Measurements from ENCODE around the gene GADD45B.
"Not testable (repeated sequence)": the region's sequence is repeated elsewhere in the genome, so short reads cannot be mapped to it uniquely, and the experiment has no call there.

GADD45B gene

DNA sequence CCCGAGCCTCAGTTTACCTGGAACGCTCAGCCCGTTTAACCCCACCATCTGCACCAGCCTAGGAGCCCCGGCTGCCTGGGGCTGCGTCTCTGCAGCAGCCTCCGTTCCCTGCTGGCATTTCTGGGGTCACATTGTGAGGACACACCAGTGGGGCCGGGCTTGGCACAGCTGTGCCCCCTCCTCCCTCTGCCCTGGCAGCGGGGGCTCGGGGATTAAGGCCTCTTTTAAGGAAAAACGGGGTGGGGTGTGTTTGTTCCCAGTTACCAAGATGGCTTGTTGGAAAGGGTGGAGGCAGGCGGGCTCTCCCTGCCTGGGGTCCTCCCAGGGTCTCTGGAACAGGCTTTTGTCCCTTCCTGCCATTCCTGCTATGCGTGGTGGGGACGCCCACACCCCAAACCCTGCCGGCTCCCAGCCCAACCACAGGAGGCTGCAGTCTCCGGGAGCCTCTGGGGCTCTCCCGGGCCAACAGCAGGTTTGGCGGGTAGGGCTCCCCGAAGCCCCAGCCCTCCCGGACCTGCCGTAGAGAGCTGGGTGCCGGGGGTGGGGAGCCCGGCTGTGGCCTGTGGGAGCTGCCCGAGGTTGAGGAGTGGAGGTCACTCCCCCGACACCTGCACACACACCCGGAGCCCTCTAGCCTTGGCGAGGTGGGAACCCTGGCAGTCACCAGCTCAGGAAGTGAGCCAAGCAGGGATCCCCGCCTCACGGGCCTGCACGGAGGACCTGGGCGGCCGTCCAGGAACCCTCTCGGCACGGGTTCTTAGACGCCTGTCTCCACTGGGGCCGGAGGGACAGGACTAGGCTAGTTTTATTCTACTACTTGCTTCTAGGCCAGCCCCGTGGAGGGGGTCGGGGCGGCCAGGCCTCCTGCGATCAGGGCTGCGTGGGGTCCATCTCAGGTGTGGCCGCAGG lies 36.9 kb downstream of the GADD45B start:
- DNase-seq: no peak

DNA sequence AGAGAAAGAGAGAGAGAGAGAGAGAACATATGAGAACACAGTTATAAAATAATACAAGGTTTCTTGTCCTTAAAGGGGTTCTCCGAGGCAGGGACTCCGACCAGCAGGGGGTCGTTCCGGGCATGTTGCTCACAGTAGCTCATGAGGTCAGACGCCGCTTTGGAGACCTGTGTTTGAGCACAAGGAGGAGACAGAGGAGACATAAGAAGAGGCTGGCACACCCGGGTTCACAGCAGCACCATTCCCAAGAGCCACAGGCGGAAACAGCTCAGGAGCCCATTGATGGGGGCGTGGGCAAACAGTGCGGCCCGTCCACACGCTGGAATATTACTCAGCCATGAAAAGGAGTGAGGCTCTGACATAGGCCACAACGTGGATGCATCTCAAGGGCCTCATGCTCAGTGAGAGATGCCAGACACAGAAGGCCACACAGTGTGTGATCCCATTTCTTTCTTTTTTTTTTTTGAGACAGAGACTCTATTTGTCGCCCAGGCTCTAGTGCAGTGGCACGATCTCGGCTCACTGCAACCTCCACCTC lies 39.1 kb downstream of the GADD45B start:
- no peak for DNase-seq

DNA sequence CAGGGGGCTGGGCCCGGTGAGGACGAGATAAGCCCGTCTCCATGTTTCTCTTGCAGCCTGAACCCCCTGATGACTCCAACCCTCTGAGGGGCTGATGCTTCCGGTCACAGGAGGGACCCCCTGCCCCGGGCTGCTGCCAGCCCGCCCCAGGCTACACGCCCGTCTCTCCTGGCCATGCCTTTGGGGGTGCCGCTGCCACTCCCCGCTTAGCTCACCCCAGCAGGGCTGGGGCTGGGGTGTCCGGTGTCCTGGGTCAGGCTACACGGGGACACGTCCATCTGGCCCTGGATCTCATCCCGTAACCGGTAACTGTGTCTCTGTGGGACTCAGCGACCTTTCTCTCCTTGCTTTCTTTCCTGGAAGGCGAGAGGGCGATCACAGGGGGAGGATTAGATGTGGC lies 40.8 kb downstream of the GADD45B start:
- no peak for DNase-seq

DNA sequence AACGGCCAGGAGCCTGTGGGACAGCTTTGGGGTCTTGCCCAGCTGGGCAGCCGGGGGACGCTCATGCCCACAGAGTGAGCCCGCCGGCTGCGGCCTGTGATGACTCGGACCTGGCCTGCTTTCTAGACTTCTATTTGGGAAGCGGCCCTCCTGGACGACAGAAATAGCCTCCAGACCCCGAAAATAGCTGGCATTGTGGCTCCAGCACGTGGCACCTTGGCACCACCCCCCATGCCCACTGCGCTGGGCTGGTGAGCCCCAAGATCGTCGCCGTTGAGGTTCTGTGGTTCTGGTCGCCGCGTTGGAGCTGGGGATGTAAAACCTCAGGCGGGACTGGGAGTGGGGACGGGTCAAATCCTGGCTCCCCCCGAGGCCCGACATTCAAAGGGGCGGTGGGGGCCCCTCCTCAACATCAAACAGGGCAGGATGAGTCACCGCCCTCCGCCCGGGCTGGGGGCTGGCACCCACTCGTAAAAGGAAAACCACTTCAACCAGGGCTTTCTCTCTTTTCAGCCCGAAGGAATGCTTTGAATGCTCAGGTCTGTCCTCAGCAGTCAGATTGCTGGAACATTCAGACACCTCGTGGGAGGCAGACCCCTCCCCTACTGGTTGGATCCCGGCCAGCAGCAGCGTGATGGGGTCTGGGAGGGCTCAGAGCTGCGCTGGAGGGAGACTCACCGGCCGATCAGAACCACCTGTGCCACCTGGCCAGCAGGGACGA lies 42.1 kb downstream of the GADD45B start:
- no peak for DNase-seq

DNA sequence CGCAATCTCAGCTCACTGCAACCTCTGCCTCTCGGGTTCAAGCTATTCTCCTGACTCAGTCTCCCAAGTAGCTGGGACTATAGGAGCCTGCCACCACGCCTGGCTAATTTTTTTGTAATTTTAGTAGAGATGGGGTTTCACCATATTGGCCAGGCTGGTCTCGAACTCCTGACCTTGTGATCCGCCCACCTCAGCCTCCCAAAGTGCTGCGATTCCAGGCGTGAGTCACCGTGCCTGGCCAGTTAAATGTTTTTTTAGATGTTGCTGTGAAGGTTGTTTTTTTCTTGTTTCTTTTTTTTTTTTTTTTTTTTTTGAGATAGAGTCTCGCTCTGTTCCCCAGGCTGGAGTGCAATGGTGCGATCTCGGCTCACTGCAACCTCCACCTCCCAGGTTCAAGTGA lies 42.9 kb downstream of the GADD45B start:
- DNase-seq: not testable (repeated sequence)

DNA sequence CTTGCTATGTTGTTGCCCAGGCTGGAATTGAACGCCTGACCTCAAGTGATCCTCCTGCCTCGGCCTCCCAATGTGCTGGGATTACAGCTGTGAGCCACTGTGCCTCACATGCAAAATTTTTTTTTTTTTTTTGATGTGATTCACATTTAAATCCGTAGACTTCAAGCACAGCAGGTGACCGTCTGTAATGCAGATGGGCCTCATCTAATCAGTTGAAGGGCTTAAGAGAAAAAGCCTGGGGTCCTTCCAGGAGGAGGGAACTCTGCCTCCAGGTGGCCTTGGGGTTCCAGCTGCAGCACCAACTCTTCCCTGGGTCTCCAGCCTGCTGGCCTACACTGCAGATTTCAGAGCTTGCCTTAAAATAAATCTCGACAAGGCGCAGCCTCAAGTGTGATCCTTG lies 43.6 kb downstream of the GADD45B start:
- no peak for DNase-seq

DNA sequence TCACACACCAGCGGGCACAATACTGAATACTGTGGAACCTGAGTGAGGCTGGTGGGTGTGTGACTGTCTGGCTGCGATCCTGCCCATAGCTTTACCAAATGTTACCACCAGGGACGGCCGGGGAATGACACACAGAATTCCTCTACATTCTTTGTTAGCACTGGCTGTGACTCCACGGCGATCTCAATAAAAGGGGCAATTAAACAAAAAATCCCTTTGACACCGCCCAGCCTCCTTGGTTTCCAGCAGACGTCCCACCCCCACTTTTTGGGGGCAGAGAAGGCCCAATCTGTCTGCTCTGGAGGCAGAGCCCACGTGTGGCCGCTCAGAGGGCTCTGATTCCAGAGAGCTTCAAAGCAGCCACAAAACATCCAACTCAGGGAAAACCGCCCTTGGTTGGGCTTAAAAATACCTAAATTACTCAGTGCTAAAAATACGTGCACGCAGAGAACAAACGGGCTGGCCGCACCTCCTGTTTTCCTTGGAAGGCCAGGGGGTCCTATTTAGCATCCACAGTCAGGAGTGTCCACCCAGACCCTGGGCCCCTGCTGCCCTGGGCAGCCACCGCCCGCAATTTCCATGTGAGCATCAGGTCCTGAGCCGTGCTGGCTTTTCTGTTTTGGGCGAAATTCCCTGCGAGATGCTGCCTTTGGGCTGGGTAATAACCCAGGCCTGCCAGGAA lies 47.8 kb downstream of the GADD45B start:
- DNase-seq: peak in 2 of 51 donors; percentile 20 to 51

DNA sequence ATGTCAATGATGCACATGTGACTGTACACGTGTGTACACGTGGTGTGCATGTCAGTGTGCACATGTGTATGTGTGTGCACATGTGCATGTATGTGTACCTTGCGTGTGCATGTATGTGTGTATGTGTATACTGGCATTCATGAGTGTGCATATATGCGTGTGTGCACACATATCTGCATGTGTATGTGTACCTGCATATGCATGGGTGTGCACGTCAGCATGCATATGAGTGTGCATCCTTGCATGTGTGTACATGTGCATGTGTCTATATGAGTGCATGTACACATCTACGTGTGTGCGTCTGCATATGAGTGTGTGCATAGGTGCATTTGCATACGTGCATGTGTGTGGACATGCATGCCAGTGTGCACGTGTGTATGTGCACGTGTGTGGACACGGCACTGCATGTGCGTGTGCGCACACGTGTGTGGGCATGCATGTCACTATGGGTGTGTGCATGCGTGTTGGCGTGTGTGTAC lies 48.5 kb downstream of the GADD45B start:
- DNase-seq: no peak

DNA sequence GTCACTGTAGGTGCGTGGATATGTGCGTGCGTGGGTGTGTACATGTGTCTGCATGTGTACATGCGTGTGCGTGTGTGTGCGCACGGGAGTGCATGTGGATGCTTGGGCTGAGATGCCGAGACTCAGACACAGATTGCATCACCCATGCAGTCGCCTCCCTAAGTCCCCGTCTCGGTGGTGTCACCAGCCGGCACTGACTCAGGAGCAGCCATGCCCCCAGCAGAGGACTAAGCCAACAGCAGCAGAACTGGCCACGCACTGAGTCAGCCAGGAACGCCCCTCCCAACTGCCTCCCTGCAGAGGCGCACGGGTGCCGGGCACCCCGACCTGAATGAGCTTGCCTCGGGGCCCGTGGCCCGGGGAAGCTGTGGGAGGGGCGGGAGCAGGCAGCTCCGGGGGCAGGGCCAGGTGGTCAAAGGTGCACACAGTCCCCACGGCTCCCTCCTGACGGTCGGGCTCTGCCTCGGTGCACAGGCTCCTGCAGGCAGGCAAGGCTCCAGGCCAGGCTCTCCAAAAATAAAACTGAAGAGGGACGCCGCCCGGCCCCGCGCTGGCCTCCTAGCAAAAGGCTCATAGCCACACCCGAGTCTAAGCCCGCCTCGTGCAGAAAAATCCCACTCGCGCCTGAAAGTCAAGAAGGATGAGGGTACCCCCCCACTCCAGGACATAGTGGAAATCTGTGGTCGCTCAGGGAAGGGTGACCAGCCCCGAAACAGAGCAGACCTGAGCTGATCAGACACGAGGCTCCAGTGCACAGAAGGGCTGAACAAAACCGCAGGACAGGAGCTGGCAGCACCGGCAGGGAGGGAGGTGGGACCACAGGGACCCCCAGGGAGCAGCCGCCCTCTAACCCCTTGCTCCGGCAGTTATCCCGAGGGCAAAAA lies 49.2 kb downstream of the GADD45B start:
- peak in 8 of 51 donors; percentile 6 to 75 (median 38) for DNase-seq

DNA sequence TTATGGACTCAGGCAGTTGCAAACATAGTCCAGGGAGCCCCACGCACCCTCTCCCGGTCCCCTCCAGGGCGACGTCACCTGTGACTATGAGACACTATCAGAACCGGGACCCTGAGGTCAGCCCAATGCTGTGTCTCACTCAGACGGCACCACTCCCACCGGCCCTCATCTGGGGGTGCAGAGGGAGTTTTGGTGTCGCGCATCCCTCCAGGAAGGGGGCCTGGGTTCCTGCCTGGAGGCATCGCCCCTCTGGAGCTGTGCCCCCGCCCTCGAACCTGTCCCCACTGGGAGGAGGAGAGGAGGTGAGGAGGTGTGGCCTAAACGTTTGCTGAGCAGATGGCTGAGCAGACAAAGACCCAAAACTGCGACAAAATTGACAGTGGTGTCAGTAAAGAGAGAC lies 51.2 kb downstream of the GADD45B start:
- DNase-seq: no peak

DNA sequence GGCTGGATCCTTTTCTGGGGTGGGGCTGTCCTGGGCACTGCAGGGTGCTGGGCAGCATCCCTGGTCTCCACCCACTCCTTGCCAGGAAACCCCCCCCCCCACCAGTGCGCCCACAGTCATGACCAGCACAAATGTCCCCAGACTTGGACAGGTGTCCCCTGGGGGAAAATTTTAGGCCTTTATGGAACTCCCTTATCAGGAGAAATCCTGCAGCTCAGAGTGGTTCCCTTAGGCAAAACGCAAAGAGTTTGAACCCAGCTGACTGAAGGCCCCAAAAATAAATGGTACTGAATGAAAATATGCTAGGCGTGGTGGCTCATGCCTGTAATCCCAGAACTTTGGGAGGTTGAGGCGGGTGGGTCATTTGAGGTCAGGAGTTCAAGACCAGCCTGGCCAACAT lies 51.8 kb downstream of the GADD45B start:
- no peak for DNase-seq

Measured in hypothalamus (tissue), 51 donors.